GM15510 (cell line): ENCODE measurements around the gene HOXA7.

ENCODE experiments used
- POLR2A ChIP-seq: IDR thresholded peaks from 3 replicates; pipeline ENCODE4 v1.6.1; 2011; ENCODE audit warnings: borderline replicate concordance; ENCODE audit not compliant: insufficient read length; ENCODE audit errors: extremely low read depth

Gene HOXA7

GRCh38 chr7:27198138-27198841 lies 41.8 kb upstream of the HOXA7 start:
- TF ChIP-seq POLR2A = no peak

- TF ChIP-seq POLR2A = no peak
These were observed 40.9 kb upstream of the HOXA7 start for GRCh38 chr7:27197137-27198042.

GRCh38 chr7:27196287-27196767 lies 39.9 kb upstream of the HOXA7 start:
- no peak for TF ChIP-seq POLR2A

GRCh38 chr7:27194686-27195379 lies 38.4 kb upstream of the HOXA7 start:
- TF ChIP-seq POLR2A = no peak

- no peak for TF ChIP-seq POLR2A
These were observed 37.5 kb upstream of the HOXA7 start for GRCh38 chr7:27194002-27194352.

GRCh38 chr7:27193335-27194001 lies 37.0 kb upstream of the HOXA7 start:
- no peak for TF ChIP-seq POLR2A

GRCh38 chr7:27192546-27193334 lies 36.3 kb upstream of the HOXA7 start:
- TF ChIP-seq POLR2A = no peak

GRCh38 chr7:27191833-27192545 lies 35.5 kb upstream of the HOXA7 start:
- TF ChIP-seq POLR2A = no peak

- no peak for TF ChIP-seq POLR2A
These were observed 34.8 kb upstream of the HOXA7 start for GRCh38 chr7:27191161-27191731.

- TF ChIP-seq POLR2A = no peak
These were observed 33.7 kb upstream of the HOXA7 start for GRCh38 chr7:27189997-27190748.

- no peak for TF ChIP-seq POLR2A
These were observed 33.0 kb upstream of the HOXA7 start for GRCh38 chr7:27189295-27189996.
